Uterus (tissue), 4 donors: Measurements from ENCODE around the gene LMO3. TPM values are rescaled to one million over a fixed set of nuclear protein-coding genes. Genes with fewer than 3 reads are reported as not detected.

Experiments
- DNase-seq, 2 donors: peaks; one replicate each; pipeline ENCODE4 v3.0.0-alpha.2; 2019 to 2020
- H3K27ac ChIP-seq, 2 donors: fragments of 200-600 bp; sonication (generic); 1 replicate in 1 of 2; 2 replicates in 1 of 2; pipeline ENCODE4 v1.5.1; 2016 to 2018
- H3K27me3 ChIP-seq, 2 donors: fragments of 200-600 bp; sonication (generic); one replicate each; pipeline ENCODE4 v1.5.1; 2018 to 2019; ENCODE audit warnings: control low read depth in 1 of 2
- H3K36me3 ChIP-seq, 2 donors: fragments of 200-600 bp; sonication (generic); one replicate each; pipeline ENCODE4 v1.5.1; 2019; ENCODE audit warnings: control low read depth in 1 of 2
- H3K4me1 ChIP-seq, 2 donors: fragments of 200-600 bp; sonication (generic); one replicate each; pipeline ENCODE4 v1.5.1; 2018 to 2019; ENCODE audit warnings: control low read depth in 1 of 2
- H3K4me3 ChIP-seq, 2 donors: fragments of 200-600 bp; sonication (generic); 1 replicate in 1 of 2; 2 replicates in 1 of 2; pipeline ENCODE4 v1.5.1; 2018 to 2019; ENCODE audit warnings: mild to moderate bottlenecking in 1 of 2
- H3K9me3 ChIP-seq, 2 donors: fragments of 200-600 bp; sonication (generic); one replicate each; pipeline ENCODE4 v1.5.1; 2019; ENCODE audit warnings: control low read depth in 1 of 2
- POLR2A ChIP-seq, 2 donors: fragments of 450-650 bp; IDR thresholded peaks; one replicate each; pipeline ENCODE4 v1.6.1; 2016; ENCODE audit warnings: antibody characterized with exemption in 2 of 2, mild to moderate bottlenecking in 1 of 2, moderate library complexity in 1 of 2
- intact Hi-C: fragments of 100-400 bp; cut with DNase I; formaldehyde crosslinking; loops from one replicate; pipeline ENCODE4 v1.15.1; 2023; ENCODE audit warnings: low total_unique reads
- total RNA-seq, 4 donors: library from RNA; depleted of rRNA in 3 of 4; stranded (reverse); fragments of >200 nt in 3 of 4; gene quantifications; one replicate each; pipeline versions ENCODE4 v1.1.0 to v1.2.4, GENCODE V29; 2014 to 2023
- TF ChIP-seq, protein P1 (sequence below), 4 experiments: fragments of 200-600 bp in 2 of 4; fragments of 450-650 bp in 2 of 4; sonication (generic) in 2 of 4; IDR thresholded peaks; one replicate each; pipeline ENCODE4 v1.5.1; 2016 to 2019; ENCODE audit warnings: antibody characterized with exemption in 4 of 4, mild to moderate bottlenecking in 2 of 4, moderate library complexity in 1 of 4
- donor health status: DM: yes; HTN: yes; CAD: no.

The LMO3 gene
- total RNA-seq, 4 donors from 2014 or later, result 20.9 to 130 (median 67.8) TPM

DNA sequence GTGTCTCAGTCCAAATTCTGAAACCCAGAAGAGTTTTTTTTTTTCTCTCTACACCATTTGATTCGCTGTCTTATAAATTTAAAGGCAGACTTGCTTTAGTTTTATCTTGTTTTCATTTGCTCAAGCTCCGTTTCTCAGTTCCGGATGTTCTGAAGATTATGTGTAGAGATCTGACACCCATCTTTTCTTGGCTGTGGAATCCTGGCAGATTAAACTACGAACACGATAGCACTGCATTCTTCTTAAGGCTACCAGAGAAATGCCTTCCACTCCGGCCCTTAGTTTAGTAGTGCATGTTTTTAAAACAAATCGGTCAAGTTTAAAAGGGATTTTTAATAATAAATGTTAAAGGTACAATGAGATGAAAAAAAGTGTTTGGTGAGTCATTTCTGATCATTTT is 106.4 kb downstream of the LMO3 start:
- H3K4me3 ChIP-seq, result no peak overlapping the region
- H3K27me3 ChIP-seq, result no peaks in the 10 kb centered on the region
- no peak overlapping the region for H3K27ac ChIP-seq
- no peaks in the 10 kb centered on the region for H3K4me1 ChIP-seq
- TF ChIP-seq, protein P1, sequence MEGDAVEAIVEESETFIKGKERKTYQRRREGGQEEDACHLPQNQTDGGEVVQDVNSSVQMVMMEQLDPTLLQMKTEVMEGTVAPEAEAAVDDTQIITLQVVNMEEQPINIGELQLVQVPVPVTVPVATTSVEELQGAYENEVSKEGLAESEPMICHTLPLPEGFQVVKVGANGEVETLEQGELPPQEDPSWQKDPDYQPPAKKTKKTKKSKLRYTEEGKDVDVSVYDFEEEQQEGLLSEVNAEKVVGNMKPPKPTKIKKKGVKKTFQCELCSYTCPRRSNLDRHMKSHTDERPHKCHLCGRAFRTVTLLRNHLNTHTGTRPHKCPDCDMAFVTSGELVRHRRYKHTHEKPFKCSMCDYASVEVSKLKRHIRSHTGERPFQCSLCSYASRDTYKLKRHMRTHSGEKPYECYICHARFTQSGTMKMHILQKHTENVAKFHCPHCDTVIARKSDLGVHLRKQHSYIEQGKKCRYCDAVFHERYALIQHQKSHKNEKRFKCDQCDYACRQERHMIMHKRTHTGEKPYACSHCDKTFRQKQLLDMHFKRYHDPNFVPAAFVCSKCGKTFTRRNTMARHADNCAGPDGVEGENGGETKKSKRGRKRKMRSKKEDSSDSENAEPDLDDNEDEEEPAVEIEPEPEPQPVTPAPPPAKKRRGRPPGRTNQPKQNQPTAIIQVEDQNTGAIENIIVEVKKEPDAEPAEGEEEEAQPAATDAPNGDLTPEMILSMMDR (IDR thresholded peaks at IDR 0.05), result no peak
- TF ChIP-seq POLR2A (IDR thresholded peaks at IDR 0.05), result no peak
- DNase-seq, result no peak
- no peaks in the 10 kb centered on the region for H3K36me3 ChIP-seq
- no peaks in the 10 kb centered on the region for H3K9me3 ChIP-seq
- intact Hi-C loops, result no loop called here
